ENCODE measurements around the gene VMO1.

DNA sequence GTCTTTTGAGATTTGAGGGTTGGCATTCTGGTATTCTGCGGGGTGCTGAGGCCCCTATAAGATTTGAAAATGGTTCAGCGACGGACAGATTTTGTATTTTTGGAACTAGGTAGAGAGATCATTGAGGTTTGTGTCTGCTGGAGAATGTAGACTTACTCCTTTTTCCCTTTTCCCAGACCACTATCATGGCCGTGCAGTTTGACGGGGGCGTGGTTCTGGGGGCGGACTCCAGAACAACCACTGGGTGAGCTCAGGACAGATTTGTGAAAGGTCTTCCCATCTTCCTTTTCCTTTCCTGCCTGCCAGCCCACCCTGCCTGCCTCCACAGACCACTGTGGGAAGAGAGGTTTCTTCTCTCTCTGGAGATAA is 10.4 kb upstream of the VMO1 start:
- TF ChIP-seq ESRRA (CRISPR knock-in tag; IDR thresholded peaks at IDR 0.05; ENCODE audit: borderline replicate concordance), result no peak
- no peak for TF ChIP-seq NR3C1 (CRISPR knock-in tag; conservative IDR thresholded peaks at IDR 0.05; ENCODE audit: low read depth)
- TF ChIP-seq, protein P1, sequence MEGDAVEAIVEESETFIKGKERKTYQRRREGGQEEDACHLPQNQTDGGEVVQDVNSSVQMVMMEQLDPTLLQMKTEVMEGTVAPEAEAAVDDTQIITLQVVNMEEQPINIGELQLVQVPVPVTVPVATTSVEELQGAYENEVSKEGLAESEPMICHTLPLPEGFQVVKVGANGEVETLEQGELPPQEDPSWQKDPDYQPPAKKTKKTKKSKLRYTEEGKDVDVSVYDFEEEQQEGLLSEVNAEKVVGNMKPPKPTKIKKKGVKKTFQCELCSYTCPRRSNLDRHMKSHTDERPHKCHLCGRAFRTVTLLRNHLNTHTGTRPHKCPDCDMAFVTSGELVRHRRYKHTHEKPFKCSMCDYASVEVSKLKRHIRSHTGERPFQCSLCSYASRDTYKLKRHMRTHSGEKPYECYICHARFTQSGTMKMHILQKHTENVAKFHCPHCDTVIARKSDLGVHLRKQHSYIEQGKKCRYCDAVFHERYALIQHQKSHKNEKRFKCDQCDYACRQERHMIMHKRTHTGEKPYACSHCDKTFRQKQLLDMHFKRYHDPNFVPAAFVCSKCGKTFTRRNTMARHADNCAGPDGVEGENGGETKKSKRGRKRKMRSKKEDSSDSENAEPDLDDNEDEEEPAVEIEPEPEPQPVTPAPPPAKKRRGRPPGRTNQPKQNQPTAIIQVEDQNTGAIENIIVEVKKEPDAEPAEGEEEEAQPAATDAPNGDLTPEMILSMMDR (IDR thresholded peaks at IDR 0.05), result no peak
- no peak for TF ChIP-seq JUN (CRISPR knock-in tag; IDR thresholded peaks at IDR 0.05)
- TF ChIP-seq, protein P2, sequence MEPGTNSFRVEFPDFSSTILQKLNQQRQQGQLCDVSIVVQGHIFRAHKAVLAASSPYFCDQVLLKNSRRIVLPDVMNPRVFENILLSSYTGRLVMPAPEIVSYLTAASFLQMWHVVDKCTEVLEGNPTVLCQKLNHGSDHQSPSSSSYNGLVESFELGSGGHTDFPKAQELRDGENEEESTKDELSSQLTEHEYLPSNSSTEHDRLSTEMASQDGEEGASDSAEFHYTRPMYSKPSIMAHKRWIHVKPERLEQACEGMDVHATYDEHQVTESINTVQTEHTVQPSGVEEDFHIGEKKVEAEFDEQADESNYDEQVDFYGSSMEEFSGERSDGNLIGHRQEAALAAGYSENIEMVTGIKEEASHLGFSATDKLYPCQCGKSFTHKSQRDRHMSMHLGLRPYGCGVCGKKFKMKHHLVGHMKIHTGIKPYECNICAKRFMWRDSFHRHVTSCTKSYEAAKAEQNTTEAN (CRISPR knock-in tag; IDR thresholded peaks at IDR 0.05), result no peak
- TF ChIP-seq HMGA2 (CRISPR knock-in tag; IDR thresholded peaks at IDR 0.05), result no peak
- TF ChIP-seq TP53 (CRISPR knock-in tag; IDR thresholded peaks at IDR 0.05), result no peak
- no peak for TF ChIP-seq TEAD1 (CRISPR knock-in tag; IDR thresholded peaks at IDR 0.05)
- no peak for TF ChIP-seq SP1 (CRISPR knock-in tag; conservative IDR thresholded peaks at IDR 0.05)
- no peak for TF ChIP-seq ZSCAN18 (CRISPR knock-in tag; IDR thresholded peaks at IDR 0.05)
- TF ChIP-seq NR1H2 (CRISPR knock-in tag; IDR thresholded peaks at IDR 0.05), result no peak
- no peak for TF ChIP-seq JAZF1 (CRISPR knock-in tag; IDR thresholded peaks at IDR 0.05)
